IPS DF 4.7 (cell line): ENCODE data around the gene JMJD4.

Experiments used
- DNase-seq: peaks from one replicate; pipeline ENCODE4 v3.0.0-alpha.2; 2013; ENCODE audit warnings: low spot score; ENCODE audit errors: extremely low read depth

The JMJD4 gene

DNA sequence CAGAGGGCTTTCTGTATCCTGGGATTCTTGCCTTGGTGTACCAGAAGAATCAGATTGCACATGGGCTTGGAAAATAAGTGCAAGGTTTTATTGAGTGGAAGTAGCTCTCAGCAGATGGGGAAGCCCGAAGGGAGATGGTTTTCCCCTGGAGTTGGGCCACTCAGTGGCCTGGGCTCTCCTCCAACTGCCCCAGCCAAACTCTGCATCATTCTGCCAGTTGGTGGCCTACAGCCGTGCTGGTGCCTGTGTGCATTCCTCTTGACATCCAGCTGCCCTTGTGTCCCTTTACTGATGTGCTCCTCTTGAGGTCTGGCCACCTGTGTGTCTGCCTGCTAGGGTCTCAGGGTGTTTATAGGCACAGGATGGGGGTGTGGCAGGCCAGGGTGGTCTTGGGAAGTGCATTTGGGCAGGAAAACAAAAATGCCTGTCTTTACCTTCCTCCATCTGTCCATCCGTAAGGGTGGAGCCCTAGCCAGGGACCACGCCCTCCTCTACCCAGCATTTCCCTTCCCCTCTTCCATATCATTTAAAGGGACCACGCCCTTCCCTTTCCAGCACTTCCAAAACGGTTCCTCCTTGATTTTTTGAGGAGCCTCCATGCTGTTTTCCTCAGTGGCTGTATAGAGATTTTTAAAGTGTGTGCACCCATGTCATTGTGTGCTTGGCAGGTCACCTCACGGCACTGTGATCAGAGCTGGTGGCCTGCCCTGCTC lies 19.1 kb upstream of the JMJD4 start:
- no peak for DNase-seq

DNA sequence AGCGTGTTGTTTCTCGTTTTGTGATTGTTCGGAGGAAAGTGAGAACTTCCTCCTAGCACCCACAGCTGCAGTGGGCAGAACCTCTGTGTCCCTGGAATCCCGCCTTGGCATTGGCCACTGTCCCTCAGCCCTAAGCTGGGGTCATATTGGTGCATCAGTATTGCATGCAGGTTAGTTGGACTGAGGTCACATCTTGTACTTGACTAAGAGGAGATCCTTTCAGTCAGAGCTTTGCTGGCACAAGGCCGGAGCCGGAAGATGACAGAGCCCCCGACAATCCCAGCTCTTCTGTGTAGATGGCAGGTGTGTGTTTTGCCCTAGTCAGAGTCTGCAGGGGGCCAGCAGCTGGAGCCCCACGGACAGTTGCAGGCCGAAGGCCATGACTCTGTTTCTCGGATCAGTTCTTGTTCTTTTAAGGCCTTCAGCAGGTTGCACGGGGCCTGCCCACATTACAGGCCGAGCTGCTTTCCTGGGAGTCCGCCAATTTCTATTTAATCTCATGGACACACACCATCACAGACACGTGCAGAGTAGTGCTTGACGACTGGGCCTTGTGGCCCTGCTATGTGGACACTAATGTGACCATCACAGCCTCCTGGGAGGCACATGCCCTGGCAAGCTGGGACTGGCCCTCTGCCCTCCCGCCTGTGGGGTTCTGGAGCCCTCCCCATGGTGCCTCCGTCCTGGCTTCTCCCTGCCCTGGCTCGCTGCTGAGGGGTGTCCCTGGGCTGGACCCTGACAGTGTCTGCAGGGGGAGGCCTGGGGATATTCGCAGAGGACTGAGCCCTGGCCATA lies 15.0 kb upstream of the JMJD4 start:
- no peak for DNase-seq

DNA sequence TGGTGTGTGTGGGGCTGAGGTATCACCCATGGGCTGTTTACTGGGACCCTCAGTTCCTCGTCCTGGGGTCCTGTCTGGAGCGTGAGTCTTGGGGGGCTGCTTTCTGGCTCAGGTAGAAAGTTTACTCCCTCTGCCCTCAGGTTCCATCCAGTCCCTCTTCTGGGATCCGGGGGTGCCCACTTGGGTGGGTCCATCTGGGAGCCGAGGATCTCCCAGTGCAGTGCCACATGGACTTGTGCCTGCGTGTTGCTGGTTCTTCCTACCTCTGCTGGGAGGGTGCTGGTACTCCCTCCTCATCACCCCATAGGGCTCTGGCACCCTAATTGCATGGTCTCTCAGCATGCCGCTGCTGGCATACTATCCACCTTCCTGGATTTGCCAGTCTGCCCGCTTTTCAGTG lies 14.1 kb upstream of the JMJD4 start:
- no peak for DNase-seq

DNA sequence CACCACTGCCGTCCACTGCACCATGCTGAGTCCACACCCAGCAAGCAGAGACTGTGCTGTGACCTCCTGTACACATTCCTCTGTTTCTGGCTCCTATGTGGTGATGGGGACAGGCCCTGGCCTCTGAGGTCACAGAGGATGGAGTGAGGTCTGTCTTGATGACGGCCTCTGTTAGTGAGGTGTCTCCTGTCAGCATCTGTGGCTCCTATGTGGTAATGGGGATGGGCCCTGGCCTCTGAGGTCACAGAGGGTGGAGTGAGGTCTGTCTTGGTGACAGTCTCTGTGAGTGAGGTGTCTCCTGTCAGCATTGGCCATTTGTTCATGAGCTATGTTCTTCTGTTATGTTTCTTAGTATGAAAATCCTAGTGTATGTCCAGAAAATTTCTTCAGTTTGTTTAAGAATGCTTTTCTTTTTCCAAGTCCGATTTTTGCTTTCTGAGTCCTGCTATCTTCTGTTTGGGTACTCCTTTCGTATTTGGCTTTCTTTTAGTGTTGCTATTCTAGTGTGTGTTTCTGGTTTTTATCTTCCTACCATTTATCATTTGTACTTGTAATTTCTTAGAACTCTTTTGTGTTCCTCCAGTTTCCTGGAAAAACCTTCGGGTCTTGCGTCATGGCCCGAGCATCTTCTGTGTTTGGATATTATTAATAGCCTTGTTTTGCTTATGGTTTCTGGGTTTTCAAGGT lies 13.5 kb upstream of the JMJD4 start:
- DNase-seq = no peak

DNA sequence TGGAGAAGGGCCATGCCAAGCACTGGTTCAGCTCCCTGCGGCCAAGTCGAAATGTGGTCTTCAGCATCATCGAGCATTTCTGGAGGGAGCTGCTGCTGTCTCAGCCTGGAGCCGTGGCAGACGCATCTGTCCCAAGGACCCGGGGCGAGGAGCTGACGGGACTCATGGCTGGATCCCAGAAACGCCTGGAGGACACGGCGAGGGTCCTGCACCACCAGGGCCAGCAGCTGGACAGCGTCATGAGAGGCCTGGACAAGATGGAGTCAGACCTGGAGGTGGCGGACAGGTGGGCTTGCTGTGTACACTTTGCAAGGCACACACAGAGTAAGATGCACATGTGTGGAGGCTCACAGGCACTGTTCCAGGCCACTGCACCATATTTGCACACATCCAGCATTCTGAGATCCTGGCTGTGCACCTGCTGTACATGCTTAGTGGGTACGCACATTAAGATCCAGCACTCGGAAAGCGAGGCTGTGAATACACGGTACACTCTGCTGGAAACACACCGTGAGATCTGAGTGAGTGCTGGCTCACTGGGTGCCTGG lies 12.9 kb upstream of the JMJD4 start:
- DNase-seq = no peak

DNA sequence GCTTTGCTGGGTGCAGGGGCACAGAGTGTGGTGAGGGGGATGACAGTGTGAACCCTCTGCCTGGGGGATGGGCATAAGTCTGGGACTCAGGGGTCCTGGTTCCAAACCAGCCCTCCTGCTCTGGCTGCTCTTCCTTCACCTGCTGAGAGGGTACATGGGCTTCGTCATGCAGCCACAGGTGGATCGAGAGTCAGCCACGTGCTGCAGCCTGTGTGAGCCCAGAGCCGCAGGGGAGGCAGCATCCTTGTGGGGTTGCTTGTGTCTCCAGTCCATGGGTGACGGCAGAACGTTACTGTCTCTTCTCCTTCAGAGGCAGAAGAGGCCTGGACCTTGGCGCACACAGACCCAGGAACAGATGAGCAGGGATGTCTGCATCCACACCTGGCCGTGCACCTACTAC lies 12.3 kb upstream of the JMJD4 start:
- DNase-seq = no peak

DNA sequence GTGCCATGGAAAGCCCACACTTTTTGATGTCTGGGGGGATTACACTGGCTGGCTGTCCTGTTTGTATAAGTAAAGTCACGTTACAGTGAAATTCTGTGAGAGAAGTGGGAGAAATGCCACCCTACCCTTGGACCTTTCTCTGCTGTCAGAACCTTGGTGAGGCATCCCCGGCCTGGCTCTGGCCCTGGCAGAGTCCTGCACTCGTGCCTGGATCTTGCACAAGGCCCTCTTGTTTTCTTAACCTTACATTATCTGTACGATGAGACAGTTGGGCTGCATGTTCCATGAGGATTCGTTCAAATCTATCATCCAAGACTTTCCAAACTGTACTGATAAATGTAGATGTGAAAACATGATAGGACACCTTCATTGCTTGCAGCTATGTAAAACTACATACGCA lies 11.6 kb upstream of the JMJD4 start:
- no peak for DNase-seq

DNA sequence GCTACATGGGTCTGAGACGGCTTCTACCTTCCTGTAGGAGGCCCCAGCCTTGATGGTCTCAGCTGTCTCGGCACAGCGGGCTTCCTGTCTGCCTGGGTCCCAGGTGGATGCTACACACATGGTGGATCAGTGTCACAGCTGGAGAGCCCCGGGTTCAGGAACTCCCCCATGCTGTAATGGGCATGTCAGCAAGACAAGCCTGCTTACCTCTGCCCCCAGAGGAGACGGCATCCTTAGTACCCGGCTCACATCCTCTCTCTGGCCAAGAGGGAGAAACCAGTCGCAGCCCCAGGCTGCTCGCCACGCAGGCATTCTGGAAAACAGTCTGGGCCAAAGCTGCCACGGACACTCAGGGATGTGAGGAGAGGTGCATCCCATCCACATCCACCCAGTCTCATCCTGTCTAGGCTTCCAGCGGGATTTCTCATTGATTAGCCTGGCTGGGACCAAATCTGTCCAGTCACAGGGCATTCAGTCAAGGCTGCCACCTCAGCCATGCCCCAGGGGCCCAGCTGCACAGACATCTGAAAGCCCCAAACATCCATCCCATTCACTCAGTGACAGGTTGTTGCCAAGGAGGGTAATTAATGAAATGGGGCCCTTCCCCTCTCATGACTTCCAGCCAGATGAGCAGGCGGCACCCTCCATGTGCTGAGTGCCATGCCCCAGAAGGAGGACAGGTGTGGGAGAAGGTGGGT lies 10.6 kb upstream of the JMJD4 start:
- no peak for DNase-seq

DNA sequence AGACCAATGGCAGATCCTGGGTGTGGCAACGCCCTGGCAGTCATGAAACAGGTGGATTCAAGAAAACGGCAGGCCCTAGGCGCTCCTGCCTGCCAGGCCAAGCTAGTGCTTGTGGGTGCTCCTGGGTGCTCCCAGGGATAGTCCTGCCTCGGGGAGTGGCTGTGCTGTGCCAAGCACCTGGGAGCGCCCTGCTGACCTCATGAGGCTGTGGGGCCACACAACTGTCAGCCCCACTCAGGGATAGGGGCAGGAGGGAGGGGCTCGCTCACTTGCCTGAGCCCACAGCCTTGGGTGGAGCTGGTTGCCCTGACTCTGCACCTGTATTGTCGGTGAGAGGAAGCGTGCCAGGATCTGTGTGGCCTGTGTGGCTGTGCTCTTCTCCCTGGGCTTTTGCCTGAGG lies 9.6 kb upstream of the JMJD4 start:
- no peak for DNase-seq

DNA sequence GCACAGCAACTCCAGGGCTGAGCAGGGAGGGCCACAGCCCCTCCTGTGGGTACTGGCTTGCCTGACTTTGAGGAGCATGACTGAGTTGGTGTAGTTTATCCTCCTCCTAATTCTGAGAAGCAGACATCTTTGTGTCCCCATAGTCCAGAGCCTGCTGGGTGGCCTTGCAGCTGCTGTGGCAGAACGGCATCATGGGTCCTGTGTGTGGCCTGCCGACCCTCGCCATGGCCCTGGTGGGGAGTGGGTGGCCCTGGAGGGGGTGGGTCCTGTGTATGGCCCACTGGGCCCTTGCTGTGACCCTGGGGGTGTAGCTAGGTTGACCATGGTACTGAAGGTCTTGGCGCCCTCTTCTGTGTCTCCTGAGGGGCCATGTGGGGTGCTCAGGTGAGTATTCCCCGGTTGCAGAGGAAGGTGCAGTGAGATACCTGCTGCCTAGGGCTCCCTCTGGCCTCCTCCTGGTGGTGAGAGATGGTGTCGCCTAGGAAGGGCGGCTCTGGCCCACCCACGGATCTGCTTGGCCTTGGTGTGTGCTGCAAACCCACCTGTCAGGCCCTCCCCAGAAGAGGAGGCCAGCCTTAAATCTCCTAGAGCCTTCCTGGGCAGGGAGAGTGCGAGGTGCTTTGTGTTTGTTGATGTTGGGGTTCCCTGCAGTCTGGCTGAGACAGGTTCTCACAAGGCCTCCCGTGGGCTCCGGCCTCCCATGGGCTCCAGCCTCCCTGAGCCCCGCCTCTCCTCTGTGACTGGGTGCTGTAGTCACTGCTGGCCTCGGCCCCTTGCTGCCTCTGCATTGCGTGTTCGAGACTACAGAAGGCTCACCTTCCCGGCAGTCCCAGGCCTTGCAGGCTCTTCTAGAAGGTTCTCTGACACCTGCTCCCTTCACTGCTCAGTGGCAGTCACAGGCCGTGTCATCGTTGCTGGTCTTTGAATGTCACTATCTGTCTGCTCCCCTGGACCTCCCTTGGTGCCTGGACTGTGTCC lies 7.9 kb upstream of the JMJD4 start:
- no peak for DNase-seq

DNA sequence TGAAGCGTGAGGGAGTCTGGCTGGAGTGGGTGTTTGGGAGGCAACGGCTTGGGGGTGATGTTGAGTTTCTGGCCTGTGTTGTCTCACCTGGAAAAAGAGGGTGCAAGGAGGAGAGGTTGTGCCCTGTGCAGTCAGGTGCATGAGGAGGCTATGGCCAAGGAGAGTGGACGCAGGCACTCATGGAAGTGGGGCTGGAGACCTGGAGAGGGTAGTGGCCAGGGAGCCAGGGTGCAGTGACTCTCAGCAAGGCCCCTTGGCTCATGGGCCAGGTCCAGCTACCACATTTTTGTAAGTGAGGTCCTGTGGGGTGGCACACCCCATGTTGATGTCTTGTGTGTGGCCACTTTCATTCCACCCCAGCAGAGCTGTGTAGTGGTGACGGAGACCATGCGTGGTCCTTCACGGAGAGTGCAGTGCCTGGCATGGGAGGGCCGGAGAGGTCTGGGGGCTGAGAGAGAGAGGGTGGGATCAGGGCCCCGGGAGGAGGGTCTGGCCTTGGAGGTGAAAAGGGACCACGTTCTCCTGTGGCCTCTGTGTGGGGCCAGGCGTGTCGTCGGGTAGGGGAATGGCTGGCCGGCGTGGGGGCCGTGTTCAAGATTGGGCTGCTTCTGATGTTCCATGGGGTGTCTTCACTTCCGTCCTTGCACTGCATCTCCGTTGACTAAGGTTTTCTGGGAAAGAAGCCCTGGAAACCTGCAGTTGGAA lies 6.2 kb upstream of the JMJD4 start:
- DNase-seq = no peak

DNA sequence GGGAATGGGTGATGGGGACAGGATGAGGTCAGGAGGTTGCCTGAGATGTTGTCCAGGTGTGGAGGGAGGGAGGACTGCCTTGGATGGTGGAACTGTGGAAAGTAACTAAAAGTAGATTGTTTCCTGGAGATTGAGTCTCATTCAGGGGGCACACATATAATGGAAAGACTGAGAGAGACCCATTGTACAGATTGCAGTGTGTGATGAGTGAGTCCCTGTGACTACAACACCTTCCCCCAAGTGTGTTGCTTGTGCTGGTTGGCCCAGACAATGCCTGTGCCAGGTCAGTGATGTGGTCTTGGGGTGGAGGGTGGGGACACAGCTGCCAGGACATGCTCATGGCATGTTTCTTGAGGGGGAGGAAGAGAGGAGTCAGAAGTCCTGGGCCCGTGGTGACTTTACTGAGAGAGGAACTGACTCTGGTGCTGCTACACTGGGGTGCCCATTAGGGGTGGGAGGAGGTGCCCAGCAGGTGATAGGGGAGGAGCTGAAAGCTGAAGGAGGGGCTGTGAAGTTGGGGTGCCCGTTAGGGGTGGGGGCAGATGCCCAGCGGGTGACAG lies 5.4 kb upstream of the JMJD4 start:
- no peak for DNase-seq

DNA sequence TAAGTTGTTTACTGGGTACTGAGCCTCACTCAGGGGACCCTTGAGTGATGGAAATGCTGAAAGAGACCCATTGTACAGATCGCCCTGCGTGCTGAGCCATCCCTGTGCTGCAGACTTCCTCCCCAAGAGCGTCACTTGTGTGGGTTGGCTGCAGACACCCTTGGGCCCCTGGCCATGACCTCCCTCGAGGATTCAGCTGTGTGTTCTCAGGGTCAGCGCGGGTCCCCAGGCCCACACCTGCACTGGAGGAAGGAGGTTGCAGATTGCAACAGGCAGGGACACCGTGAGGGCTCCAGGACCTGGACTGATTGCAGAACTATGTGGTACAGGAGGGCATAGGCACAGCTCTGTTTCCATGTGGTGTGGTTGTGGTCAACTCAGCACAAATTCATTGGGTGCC lies 4.5 kb upstream of the JMJD4 start:
- DNase-seq = no peak

DNA sequence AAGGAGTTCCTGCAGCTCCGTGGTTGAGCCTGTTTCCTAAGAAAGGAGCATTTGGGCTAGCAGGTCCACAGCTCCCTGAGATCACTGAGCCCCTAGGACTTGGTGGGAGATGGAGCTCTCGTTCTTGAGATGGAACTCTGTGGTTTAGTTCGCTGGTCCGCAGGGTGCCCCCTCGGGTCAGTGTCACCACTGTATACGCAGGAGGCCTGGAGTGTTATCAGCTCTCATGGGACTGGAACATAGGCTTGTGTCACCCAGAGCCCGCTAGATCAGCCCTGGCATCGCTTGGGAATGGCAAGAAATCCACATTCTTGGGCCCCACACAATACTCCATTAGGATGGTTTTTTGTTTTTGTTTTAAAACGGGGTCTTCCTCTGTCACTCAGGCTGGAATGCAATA lies 3.7 kb upstream of the JMJD4 start:
- no peak for DNase-seq

DNA sequence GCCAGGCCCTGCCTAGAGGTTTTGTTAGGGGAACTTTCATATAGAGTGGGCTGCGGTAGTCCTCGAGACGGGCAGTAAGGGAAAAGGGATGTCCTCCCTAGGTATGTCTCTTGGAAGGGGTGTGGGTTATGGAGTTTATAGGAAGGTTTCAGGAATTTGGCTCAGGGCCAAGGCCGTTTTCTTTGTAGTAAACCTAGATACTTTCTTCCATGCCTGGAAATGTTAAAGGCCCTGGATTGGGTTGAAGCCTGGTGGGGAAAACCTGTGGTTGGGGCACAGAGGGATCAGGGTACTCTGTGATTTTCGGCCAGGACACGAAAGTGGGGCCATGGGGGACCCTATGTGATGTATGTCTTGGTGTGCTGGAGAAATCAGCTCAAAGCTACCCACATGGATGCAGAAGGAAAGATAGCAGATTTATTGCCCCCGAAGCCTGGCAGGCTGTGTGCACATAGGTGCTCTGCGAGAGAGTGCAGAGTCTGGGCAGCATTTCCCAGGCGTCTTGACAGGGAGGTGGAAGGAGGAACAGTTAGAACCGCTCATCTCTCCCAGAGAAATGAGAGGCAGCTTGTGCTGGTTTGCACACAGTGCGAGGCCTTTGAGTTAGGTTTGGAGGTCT lies 1.8 kb upstream of the JMJD4 start:
- DNase-seq = no peak

DNA sequence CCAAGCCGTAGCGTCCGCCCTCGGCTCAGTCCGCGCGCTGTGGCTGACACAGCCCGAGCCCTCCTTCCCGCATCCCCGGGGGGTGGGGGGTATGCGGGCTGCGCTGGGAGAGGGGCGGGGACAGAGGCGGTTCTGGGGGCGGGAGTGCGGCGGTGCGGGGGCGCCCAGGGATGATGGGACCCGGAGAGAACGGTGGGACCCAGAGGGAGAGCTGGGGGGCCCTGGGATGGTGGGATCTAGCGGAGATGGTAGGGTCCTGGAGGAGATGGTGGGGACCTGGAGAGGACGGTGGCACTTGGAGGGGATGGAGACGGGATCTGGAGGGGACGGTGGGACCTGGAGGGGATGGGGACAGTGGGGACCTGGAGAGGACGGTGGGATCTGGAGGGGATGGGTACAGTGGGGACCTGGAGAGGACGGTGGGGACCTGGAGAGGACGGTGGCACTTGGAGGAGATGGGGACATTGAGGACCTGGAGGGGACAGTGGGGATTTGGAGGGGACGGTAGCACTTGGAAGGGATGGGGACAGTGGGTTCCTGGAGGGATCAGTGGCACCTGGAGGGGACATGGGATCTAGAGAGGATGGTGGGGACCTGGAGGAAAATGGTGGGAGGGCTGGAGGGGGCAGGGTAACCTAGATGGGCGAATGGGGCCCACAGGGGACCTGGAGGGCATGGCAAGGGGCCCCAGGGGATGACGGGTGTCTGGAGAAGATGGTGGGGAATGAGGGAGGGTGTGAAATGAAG lies 610 bp upstream of the JMJD4 start:
- no peak for DNase-seq

DNA sequence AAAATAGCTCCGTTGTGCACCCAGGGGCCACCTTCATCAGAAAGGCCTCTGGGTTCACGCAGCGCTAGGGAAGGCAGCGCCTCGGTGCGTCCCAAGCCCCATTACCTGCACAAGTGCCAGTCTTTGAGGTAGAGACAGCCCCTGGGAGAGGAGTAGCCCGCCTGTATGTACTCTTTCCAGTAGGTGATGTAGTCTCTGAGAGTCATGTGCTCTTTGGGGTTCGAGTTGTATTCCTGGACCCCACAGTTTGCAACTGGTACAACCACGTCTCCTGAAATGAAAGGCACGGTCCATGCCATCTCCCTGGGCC lies 601 bp downstream of the JMJD4 start:
- DNase-seq = no peak

DNA sequence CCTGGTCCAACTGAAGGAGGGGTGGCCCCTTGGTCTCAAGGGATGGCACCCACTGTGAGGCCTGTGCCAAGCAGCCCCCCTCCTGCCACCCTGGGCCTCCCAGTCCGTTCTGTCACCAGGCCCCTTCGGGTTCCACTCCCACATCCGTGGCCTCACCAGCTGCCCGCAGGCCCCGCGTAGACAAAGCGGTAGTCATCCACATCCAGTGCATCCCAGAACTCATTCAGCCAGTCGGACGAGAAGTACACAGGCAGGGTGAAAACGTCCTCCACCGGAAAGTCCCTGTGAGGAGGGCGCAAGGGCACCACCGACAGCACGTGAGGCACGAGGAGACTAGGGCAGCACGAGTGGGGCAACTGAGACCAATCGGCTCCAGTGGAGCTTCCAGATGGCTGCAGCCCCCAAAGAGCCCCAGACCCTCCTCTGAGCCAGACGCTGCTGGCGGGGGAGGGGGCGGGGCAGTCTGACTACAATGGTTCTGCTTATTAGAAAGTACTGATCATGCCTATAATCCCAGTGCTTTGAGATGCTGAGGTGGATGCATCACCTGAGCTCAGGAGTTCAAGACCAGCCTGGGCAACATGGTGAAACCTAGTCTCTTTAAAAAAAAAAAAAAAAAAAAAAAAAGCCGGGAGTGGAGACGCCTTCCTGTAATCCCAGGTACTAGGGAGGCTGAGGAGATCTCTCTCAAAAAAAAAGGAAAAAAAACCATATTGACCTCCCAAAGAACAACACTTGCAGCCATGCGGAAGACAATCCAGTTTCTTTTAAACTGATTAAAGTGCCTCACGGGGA lies 1.2 kb downstream of the JMJD4 start:
- no peak for DNase-seq
